H9 (cell line): ENCODE results near the gene MRM3. TPM values are rescaled to one million over a fixed set of nuclear protein-coding genes. Genes with fewer than 3 reads are reported as not detected.
"Not testable (repeated sequence)": the region's sequence is repeated elsewhere in the genome, so short reads cannot be mapped to it uniquely, and the experiment has no call there.

ENCODE experiments used
- DNase-seq: peaks from one replicate; pipeline ENCODE4 v3.0.0-alpha.2; 2017
- H2AFZ ChIP-seq: one replicate; pipeline ENCODE4 v1.6.1; 2013; ENCODE audit warnings: mild to moderate bottlenecking, low read length, control low read depth, moderate library complexity
- H2AK5ac ChIP-seq: 2 replicates; pipeline ENCODE4 v1.6.1; 2013; ENCODE audit warnings: low read length, control low read depth, mixed read lengths; ENCODE audit not compliant: insufficient read length
- H2BK120ac ChIP-seq: one replicate; pipeline ENCODE4 v1.6.1; 2013; ENCODE audit warnings: low read depth, mild to moderate bottlenecking, low read length, control low read depth, inconsistent platforms; ENCODE audit not compliant: poor library complexity, severe bottlenecking
- H2BK12ac ChIP-seq: 2 replicates; pipeline ENCODE4 v1.6.1; 2013; ENCODE audit warnings: low read length, control low read depth, mixed read lengths, low read depth; ENCODE audit not compliant: insufficient read length
- H2BK15ac ChIP-seq: 2 replicates; pipeline ENCODE4 v1.6.1; 2013; ENCODE audit warnings: low read depth, low read length, control low read depth
- H2BK20ac ChIP-seq: one replicate; pipeline ENCODE4 v1.6.1; 2013; ENCODE audit warnings: low read depth, mild to moderate bottlenecking, low read length, control low read depth, inconsistent platforms; ENCODE audit not compliant: poor library complexity, severe bottlenecking
- H2BK5ac ChIP-seq: 2 replicates; pipeline ENCODE4 v1.6.1; 2013; ENCODE audit warnings: low read length, control low read depth, mixed read lengths; ENCODE audit not compliant: insufficient read length
- H3K14ac ChIP-seq: 2 replicates; pipeline ENCODE4 v1.6.1; 2013; ENCODE audit warnings: low read length, control low read depth; ENCODE audit not compliant: insufficient read depth
- H3K18ac ChIP-seq: 2 replicates; pipeline ENCODE4 v1.6.1; 2013; ENCODE audit warnings: low read depth, mild to moderate bottlenecking, mixed read lengths, low read length, control low read depth; ENCODE audit not compliant: insufficient read length
- H3K23ac ChIP-seq: 2 replicates; pipeline ENCODE4 v1.6.1; 2013; ENCODE audit warnings: low read length, control low read depth, mixed read lengths, low read depth; ENCODE audit not compliant: insufficient read length
- H3K23me2 ChIP-seq: 2 replicates; pipeline ENCODE4 v1.6.1; 2013; ENCODE audit warnings: low read depth, mild to moderate bottlenecking, mixed read lengths, low read length, control low read depth; ENCODE audit not compliant: insufficient read length, poor library complexity, severe bottlenecking
- H3K27ac ChIP-seq: 2 replicates; pipeline ENCODE4 v1.5.1; 2013; ENCODE audit warnings: low read length, control low read depth, mixed read lengths, low read depth; ENCODE audit not compliant: insufficient read length
- H3K27me3 ChIP-seq: 2 replicates; pipeline ENCODE4 v1.6.1; 2013; ENCODE audit warnings: low read length, control low read depth, inconsistent platforms; ENCODE audit not compliant: insufficient read depth
- H3K4ac ChIP-seq: 2 replicates; pipeline ENCODE4 v1.6.1; 2013; ENCODE audit warnings: low read depth, mild to moderate bottlenecking, control low read depth, inconsistent platforms, low read length, moderate library complexity
- H3K4me1 ChIP-seq: 2 replicates; pipeline ENCODE4 v1.6.1; 2013; ENCODE audit warnings: low read length, control low read depth, inconsistent platforms; ENCODE audit not compliant: insufficient read depth
- H3K4me2 ChIP-seq: 2 replicates; pipeline ENCODE4 v1.6.1; 2013; ENCODE audit warnings: low read length, control low read depth, mixed read lengths; ENCODE audit not compliant: insufficient read length, insufficient read depth
- H3K56ac ChIP-seq: 2 replicates; pipeline ENCODE4 v1.6.1; 2013; ENCODE audit warnings: low read depth, mild to moderate bottlenecking, mixed read lengths, low read length, control low read depth; ENCODE audit not compliant: insufficient read length
- H3K79me1 ChIP-seq: 2 replicates; pipeline ENCODE4 v1.6.1; 2013; ENCODE audit warnings: low read depth, mild to moderate bottlenecking, moderate library complexity, low read length, control low read depth, inconsistent platforms; ENCODE audit not compliant: insufficient read depth, poor library complexity, severe bottlenecking
- H3K79me2 ChIP-seq: 2 replicates; pipeline ENCODE4 v1.6.1; 2013; ENCODE audit warnings: low read length, control low read depth, inconsistent platforms; ENCODE audit not compliant: insufficient read depth
- H3K9ac ChIP-seq: 2 replicates; pipeline ENCODE4 v1.6.1; 2013; ENCODE audit warnings: low read length, control low read depth, mixed read lengths; ENCODE audit not compliant: insufficient read length; ENCODE audit errors: extremely low read depth
- H3K9me3 ChIP-seq: one replicate; pipeline ENCODE4 v1.6.1; 2013; ENCODE audit warnings: low read depth, low read length, inconsistent platforms; ENCODE audit not compliant: control insufficient read depth
- H3T11ph ChIP-seq: one replicate; pipeline ENCODE4 v1.6.1; 2013; ENCODE audit warnings: mild to moderate bottlenecking, low read length, control low read depth, inconsistent platforms
- H4K20me1 ChIP-seq: one replicate; pipeline ENCODE4 v1.6.1; 2013; ENCODE audit not compliant: control insufficient read depth, insufficient read length, insufficient read depth
- H4K5ac ChIP-seq: 2 replicates; pipeline ENCODE4 v1.6.1; 2013; ENCODE audit warnings: low read depth, mild to moderate bottlenecking, mixed read lengths, low read length, control low read depth; ENCODE audit not compliant: insufficient read length
- H4K8ac ChIP-seq: replicated peaks from 2 replicates; pipeline ENCODE4 v1.6.1; 2013; ENCODE audit warnings: low read length, control low read depth, mixed read lengths, low read depth; ENCODE audit not compliant: insufficient read length
- H4K91ac ChIP-seq: 2 replicates; pipeline ENCODE4 v1.6.1; 2013; ENCODE audit warnings: low read depth, mild to moderate bottlenecking, moderate library complexity, mixed read lengths, low read length, control low read depth; ENCODE audit not compliant: insufficient read length
- H3K27ac Mint-ChIP-seq, 3 experiments: 2 replicates in 2 of 3; 3 replicates in 1 of 3; pipeline ENCODE4 v1.8.0; 2020 to 2021; ENCODE audit warnings: mixed read lengths in 3 of 3, mild to moderate bottlenecking in 1 of 3, moderate library complexity in 1 of 3
- H3K27me3 Mint-ChIP-seq: 2 replicates; pipeline ENCODE4 v1.8.0; 2021; ENCODE audit warnings: low read depth, mild to moderate bottlenecking, moderate library complexity, mixed read lengths
- H3K36me3 Mint-ChIP-seq, 3 experiments: 2 replicates in 2 of 3; 3 replicates in 1 of 3; pipeline ENCODE4 v1.8.0; 2020 to 2021; ENCODE audit warnings: low read depth in 3 of 3, mixed read lengths in 3 of 3; ENCODE audit not compliant: insufficient read depth in 1 of 3
- H3K4me1 Mint-ChIP-seq, 2 experiments: 2 replicates each; pipeline ENCODE4 v1.8.0; 2020; ENCODE audit warnings: mixed read lengths in 2 of 2
- H3K4me3 Mint-ChIP-seq, 2 experiments: 2 replicates in 1 of 2; 3 replicates in 1 of 2; pipeline ENCODE4 v1.8.0; 2020 to 2021; ENCODE audit warnings: mild to moderate bottlenecking in 2 of 2, mixed read lengths in 2 of 2, moderate library complexity in 1 of 2
- H3K9me3 Mint-ChIP-seq, 2 experiments: 2 replicates in 1 of 2; 3 replicates in 1 of 2; pipeline ENCODE4 v1.8.0; 2020; ENCODE audit warnings: mild to moderate bottlenecking in 2 of 2, mixed read lengths in 2 of 2, moderate library complexity in 1 of 2
- WGBS: extraction: QIAGEN DNeasy Blood & Tissue Kit; methylation state at CpG from one replicate; pipeline ENCODE4 v1.1.7; 2013; ENCODE audit warnings: missing lambda C conversion rate, low lambda C conversion rate, mixed read lengths; ENCODE audit not compliant: insufficient read length; ENCODE audit errors: extremely low coverage; 5-methylcytosine and 5-hydroxymethylcytosine counted together
- total RNA-seq: library from RNA; stranded (reverse); gene quantifications from 2 replicates; pipeline ENCODE4 v1.2.1, GENCODE V29; 2021

MRM3 gene
- total RNA-seq, 1 experiment from 2014 or later = 25.3 TPM

- not testable (repeated sequence) for H3K4ac ChIP-seq, H3K23me2 ChIP-seq, H2AK5ac ChIP-seq, H3K27ac ChIP-seq, H2BK15ac ChIP-seq, H3K79me2 ChIP-seq, H3K9me3 ChIP-seq, H2BK5ac ChIP-seq, H3K14ac ChIP-seq, H2BK20ac ChIP-seq, H3K27ac Mint-ChIP-seq, H3K18ac ChIP-seq, H4K91ac ChIP-seq, H2BK12ac ChIP-seq, H3T11ph ChIP-seq, H4K20me1 ChIP-seq, H3K79me1 ChIP-seq, H4K5ac ChIP-seq, H3K4me2 ChIP-seq, DNase-seq, H3K4me1 ChIP-seq, H3K9ac ChIP-seq, H2AFZ ChIP-seq, H3K56ac ChIP-seq, H3K23ac ChIP-seq, H3K27me3 ChIP-seq, H2BK120ac ChIP-seq, H3K27me3 Mint-ChIP-seq, H4K8ac ChIP-seq
- Mint-ChIP-seq H3K36me3 (peaks cover 57 to 65% (median 59%) of the 10 kb centered on the region in 3 experiments), H3K9me3 (peaks cover 15 to 24% of the 10 kb centered on the region in 2 experiments), H3K4me3 (peak overlapping the region in 1 of 2 experiments; percentile 55; a peak in 2 of 5 replicates), H3K4me1 (peaks cover 17 to 20% of the 10 kb centered on the region in 2 experiments)
- no CpG with 5 or more reads among the region's 7 CpGs for WGBS
Measured at GRCh38 chr17:749359-749758, 32.8 kb upstream of the MRM3 start.
